GM12878 (cell line): ENCODE results near the gene KDM5C. TPM values are rescaled to one million over a fixed set of nuclear protein-coding genes. Genes with fewer than 3 reads are reported as not detected.

Source experiments
- ATAC-seq: fragments of 200-7000 bp; cut with Tn5 transposase; 3 replicates; pipeline ENCODE4 v1.9.1; 2020; ENCODE audit warnings: mild to moderate bottlenecking, moderate library complexity
- BruUV-seq: library from RNA; stranded (reverse); fragments of 400-500 nt; replicated peaks from 2 replicates; lab custom pipeline; 2021; lab: Mats Ljungman, UMichigan
- CTCF ChIA-PET: fragments of 300-600 bp; sonication (Branson Sonifier 250); formaldehyde crosslinking; extraction: SDS; loops from one replicate; lab custom pipeline; 2021; ENCODE audit warnings: inconsistent platforms; lab: Yijun Ruan, JAX
- POLR2A ChIA-PET: fragments of 350-600 bp; formaldehyde crosslinking; extraction: SDS; loops from one replicate; lab custom pipeline; 2021; ENCODE audit warnings: inconsistent platforms; lab: Charles Lee
- RAD21 ChIA-PET: fragments of 300-600 bp; sonication (Branson Sonifier 250); formaldehyde crosslinking; loops from one replicate; lab custom pipeline; 2023; ENCODE audit warnings: antibody characterized with exemption; ENCODE audit not compliant: unreplicated experiment; lab: Charles Lee
- SMC1A ChIA-PET: fragments of 300-600 bp; sonication (Branson Sonifier 250); formaldehyde crosslinking; loops from one replicate; lab custom pipeline; 2023; ENCODE audit not compliant: unreplicated experiment, uncharacterized antibody; lab: Charles Lee
- DNase-seq: peaks from one replicate; pipeline ENCODE4 v3.0.0-alpha.2; 2011; ENCODE audit warnings: low read depth, low spot score
- FAIRE-seq: peaks from 3 replicates; lab custom pipeline; 2011; peaks lifted over from hg19 to GRCh38; lab: Jason Lieb, UNC
- H2AFZ ChIP-seq: 2 replicates; pipeline ENCODE4 v1.6.0; 2011; ENCODE audit warnings: low read depth, low read length, control low read depth; ENCODE audit not compliant: control insufficient read depth
- H3K27ac ChIP-seq: 2 replicates; pipeline ENCODE4 v1.5.1; 2011; ENCODE audit warnings: control low read depth; ENCODE audit not compliant: control insufficient read depth, insufficient read depth
- H3K27me3 ChIP-seq, 2 experiments: replicated peaks in 1 of 2; 2 replicates each; pipeline versions ENCODE4 v1.6.0 to v1.6.1; 2011; ENCODE audit warnings: low read length in 1 of 2; ENCODE audit not compliant: control insufficient read depth in 2 of 2, insufficient read depth in 2 of 2
- H3K36me3 ChIP-seq, 2 experiments: 2 replicates each; pipeline ENCODE4 v1.5.1; 2011; ENCODE audit warnings: low read length in 1 of 2; ENCODE audit not compliant: control insufficient read depth in 2 of 2, insufficient read depth in 2 of 2
- H3K4me1 ChIP-seq: 2 replicates; pipeline ENCODE4 v1.6.1; 2011; ENCODE audit warnings: mild to moderate bottlenecking, low read length, moderate library complexity, mixed read lengths; ENCODE audit not compliant: control insufficient read depth, insufficient read depth
- H3K4me2 ChIP-seq: 2 replicates; pipeline ENCODE4 v1.6.0; 2011; ENCODE audit warnings: control low read depth; ENCODE audit not compliant: control insufficient read depth, insufficient read depth
- H3K4me3 ChIP-seq: fragments of 200-600 bp; sonication (generic); 2 replicates; pipeline ENCODE4 v1.5.1; 2016
- H3K79me2 ChIP-seq: 2 replicates; pipeline ENCODE4 v1.6.0; 2011; ENCODE audit warnings: low read length; ENCODE audit not compliant: control insufficient read depth, insufficient read depth
- H3K9ac ChIP-seq: 2 replicates; pipeline ENCODE4 v1.8.0; 2011; ENCODE audit warnings: low read length, control low read depth, mixed read lengths; ENCODE audit not compliant: control insufficient read depth, insufficient read depth
- H3K9me3 ChIP-seq: replicated peaks from 3 replicates; pipeline ENCODE4 v1.5.1; 2011; ENCODE audit warnings: mild to moderate bottlenecking, low read length; ENCODE audit not compliant: control insufficient read depth, insufficient read depth
- H4K20me1 ChIP-seq: 2 replicates; pipeline ENCODE4 v1.6.0; 2011; ENCODE audit not compliant: control insufficient read depth, insufficient read depth
- CBFB ChIP-seq: IDR thresholded peaks from 2 replicates; pipeline ENCODE4 v1.6.1; 2016; ENCODE audit warnings: antibody characterized with exemption, low read depth
- DPF2 ChIP-seq: fragments of 450-650 bp; IDR thresholded peaks from 2 replicates; pipeline ENCODE4 v1.6.1; 2017; ENCODE audit warnings: mild to moderate bottlenecking
- EED ChIP-seq: sonication (generic); IDR thresholded peaks from 2 replicates; pipeline ENCODE4 v1.6.1; 2016; ENCODE audit warnings: antibody characterized with exemption, low read depth
- ESRRA ChIP-seq: IDR thresholded peaks from 2 replicates; pipeline ENCODE4 v1.6.1; 2012; ENCODE audit warnings: mild to moderate bottlenecking, low read length, improper control_type of control experiment
- FOXK2 ChIP-seq: fragments of 450-650 bp; IDR thresholded peaks from 2 replicates; pipeline ENCODE4 v1.6.1; 2017; ENCODE audit warnings: mild to moderate bottlenecking, moderate library complexity
- IKZF1 ChIP-seq: fragments of 450-650 bp; conservative IDR thresholded peaks from 2 replicates; pipeline ENCODE4 v1.6.1; 2017; ENCODE audit warnings: antibody characterized with exemption, mild to moderate bottlenecking
- IRF4 ChIP-seq: IDR thresholded peaks from 2 replicates; pipeline ENCODE4 v1.6.1; 2011; ENCODE audit warnings: low read depth, low read length
- JUND ChIP-seq: IDR thresholded peaks from 2 replicates; pipeline ENCODE4 v1.6.1; 2012; ENCODE audit warnings: low read depth, mild to moderate bottlenecking, low read length, improper control_type of control experiment, moderate library complexity
- KDM1A ChIP-seq: fragments of 200-600 bp; sonication (generic); IDR thresholded peaks from 2 replicates; pipeline ENCODE4 v1.6.1; 2016; ENCODE audit warnings: borderline replicate concordance
- MEF2A ChIP-seq: IDR thresholded peaks from 2 replicates; pipeline ENCODE4 v1.6.1; 2011; ENCODE audit warnings: low read depth, mild to moderate bottlenecking, low read length, moderate library complexity; ENCODE audit not compliant: insufficient read depth
- MYB ChIP-seq: fragments of 150-350 bp; IDR thresholded peaks from 2 replicates; pipeline ENCODE4 v1.6.1; 2014; ENCODE audit warnings: mild to moderate bottlenecking, low read depth, low read length, borderline replicate concordance
- NFYB ChIP-seq: IDR thresholded peaks from 2 replicates; pipeline ENCODE4 v1.6.1; 2011; ENCODE audit warnings: low read depth, mild to moderate bottlenecking, low read length, improper control_type of control experiment, moderate library complexity; ENCODE audit not compliant: insufficient read depth
- NR2F1 ChIP-seq: fragments of 450-650 bp; conservative IDR thresholded peaks from 2 replicates; pipeline ENCODE4 v1.6.1; 2017; ENCODE audit warnings: mild to moderate bottlenecking
- PAX5 ChIP-seq: IDR thresholded peaks from 2 replicates; pipeline ENCODE4 v1.6.1; 2011; ENCODE audit warnings: low read depth, low read length, borderline replicate concordance
- PAX8 ChIP-seq: fragments of 450-650 bp; IDR thresholded peaks from 2 replicates; pipeline ENCODE4 v1.6.1; 2017; ENCODE audit warnings: mild to moderate bottlenecking, moderate library complexity
- SREBF1 ChIP-seq: IDR thresholded peaks from 2 replicates; pipeline ENCODE4 v1.6.1; 2012; ENCODE audit warnings: mild to moderate bottlenecking, low read length
- YY1 ChIP-seq: IDR thresholded peaks from 2 replicates; pipeline ENCODE4 v1.6.1; 2011; ENCODE audit warnings: low read depth, mild to moderate bottlenecking, low read length
- WGBS: methylation state at CpG from one replicate; pipeline ENCODE4 v1.1.6; 2016; ENCODE audit warnings: low lambda C conversion rate; ENCODE audit not compliant: insufficient replicate concordance, insufficient coverage; ENCODE audit errors: missing lambda C conversion rate; 5-methylcytosine and 5-hydroxymethylcytosine counted together
- in situ Hi-C: fragments of 300-500 bp; cut with MboI; formaldehyde crosslinking; loops from 9 replicates; pipeline ENCODE4 v1.14.3; 2018; ENCODE audit warnings: mixed read lengths
- intact Hi-C: fragments of 100-400 bp; cut with micrococcal nuclease; formaldehyde crosslinking; loops from one replicate; pipeline ENCODE4 v1.14.2; 2022; ENCODE audit not compliant: unreplicated experiment
- polyA plus RNA-seq, 11 experiments: library from polyadenylated mRNA; depleted of rRNA in 4 of 11; unstranded in 6 of 11; stranded (reverse) in 5 of 11; fragments of >200 nt; fragmentation: Nextera tagmentation in 4 of 11; fragmentation: Illumina TruSeq in 1 of 11; extraction: Ambion mirVana in 4 of 11; extraction: Trizol in 1 of 11; gene quantifications; 1 replicate in 1 of 11; 2 replicates in 10 of 11; pipeline versions ENCODE4 v1.2.1 to v1.2.3, GENCODE V29; 2011 to 2016; ENCODE audit warnings: inconsistent platforms in 2 of 11, missing spikeins in 2 of 11, low read depth in 1 of 11
- total RNA-seq, 4 experiments: library from RNA; depleted of rRNA in 3 of 4; stranded (reverse); fragments of >200 nt in 3 of 4; fragmentation: Illumina TruSeq in 1 of 4; extraction: Trizol in 1 of 4; gene quantifications; 2 replicates each; pipeline versions ENCODE4 v1.2.1 to v1.2.3, GENCODE V29; 2013 to 2021

The KDM5C gene
- total and polyA plus RNA-seq, 10 of the 15 experiments (the other 5 are each of a cell fraction or from before 2014, with no cell fraction given) = 1.5 to 110 (median 53.0) TPM

- no peak for TF ChIP-seq PAX8
- no peak for TF ChIP-seq NR2F1
- TF ChIP-seq KDM1A = no peak
- TF ChIP-seq SREBF1 = no peak
- TF ChIP-seq JUND = no peak
- no peak for TF ChIP-seq IRF4
- TF ChIP-seq, all 136 proteins: peak for 0
These were observed 64.6 kb downstream of the KDM5C start (continued) for GRCh38 chrX:53160297-53160983.

- H3K4me2 ChIP-seq = no peak overlapping the region
- ChIA-PET CTCF (no interaction called here), SMC1A (no interaction called here), POLR2A (no interaction called here), RAD21 (no interaction called here)
- no peaks in the 10 kb centered on the region for H4K20me1 ChIP-seq
- DNase-seq (no peak), FAIRE-seq (no peak), ATAC-seq (no peak)
- BruUV-seq = no TSS peak
- no peaks in the 10 kb centered on the region for H3K4me1 ChIP-seq
- H3K9me3 ChIP-seq = no peaks in the 10 kb centered on the region
- H3K79me2 ChIP-seq = no peaks in the 10 kb centered on the region
- no peak overlapping the region for H3K9ac ChIP-seq
- H2AFZ ChIP-seq = no peak overlapping the region
- no peak overlapping the region for H3K27ac ChIP-seq
- 81% methylated on average over 11 of the region's 11 CpGs for WGBS
- no peaks in the 10 kb centered on the region for H3K27me3 ChIP-seq
- intact Hi-C loops (no loop called here), in situ Hi-C loops (no loop called here)
- no peak for TF ChIP-seq DPF2
- TF ChIP-seq YY1 = no peak
- no peak for TF ChIP-seq FOXK2
- no peak for TF ChIP-seq CBFB
- no peak for TF ChIP-seq MEF2A
- no peak for TF ChIP-seq NFYB
- no peak for TF ChIP-seq IKZF1
- no peak for TF ChIP-seq EED
- no peak for TF ChIP-seq ESRRA
- TF ChIP-seq MYB = no peak
- no peak for TF ChIP-seq PAX5
- no peaks in the 10 kb centered on the region for H3K36me3 ChIP-seq
- no peak overlapping the region for H3K4me3 ChIP-seq
These were observed 65.8 kb downstream of the KDM5C start for GRCh38 chrX:53159184-53159583.
